A204.1 (cell line): ENCODE data around the gene NDUFAF8.

Experiments used
- FAIRE-seq: peaks from 2 replicates; lab custom pipeline; 2012; peaks lifted over from hg19 to GRCh38; lab: Jason Lieb, UNC

Gene NDUFAF8, protein sequence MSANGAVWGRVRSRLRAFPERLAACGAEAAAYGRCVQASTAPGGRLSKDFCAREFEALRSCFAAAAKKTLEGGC

GRCh38 chr17:81238815-81239713, at the start of gene NDUFAF8, which contains the start of gene TEPSIN:
Gene NDUFAF8 (plus strand): TSS chr17:81239318. CDS start chr17:81239364, 46 bp downstream.
Gene TEPSIN (minus strand): TSS chr17:81239055. CDS start chr17:81239033, 22 bp downstream.
- peak; percentile 99 for FAIRE-seq

GRCh38 chr17:81189670-81190530, 49.2 kb upstream of the NDUFAF8 start:
- FAIRE-seq = no peak

- no peak for FAIRE-seq
Measured at GRCh38 chr17:81190591-81190990, 48.5 kb upstream of the NDUFAF8 start.

DNA sequence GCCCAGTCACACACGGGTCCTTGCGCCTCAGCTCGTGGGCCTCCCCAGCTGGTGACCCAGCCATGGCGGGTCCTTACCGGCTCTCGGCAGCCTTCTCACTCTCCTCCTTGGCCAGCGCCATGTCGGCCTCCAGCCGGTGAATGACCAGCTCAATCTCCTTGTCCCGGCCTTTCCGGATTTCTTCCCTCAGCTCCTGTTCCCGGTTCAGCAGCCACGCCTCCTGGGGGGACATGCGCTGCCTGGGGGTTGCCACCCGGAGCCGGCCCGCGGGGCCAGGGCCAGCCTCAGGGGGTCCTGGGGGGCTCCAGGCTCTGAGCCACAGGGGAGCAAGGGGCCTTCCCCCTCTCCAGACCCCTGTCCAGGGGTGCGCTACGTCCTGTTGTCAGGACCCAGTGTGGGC, 48.0 kb upstream of the NDUFAF8 start:
- FAIRE-seq = no peak

GRCh38 chr17:81191646-81192045, 47.5 kb upstream of the NDUFAF8 start:
- no peak for FAIRE-seq

- no peak for FAIRE-seq
Measured at GRCh38 chr17:81192386-81193050, 46.6 kb upstream of the NDUFAF8 start.

DNA sequence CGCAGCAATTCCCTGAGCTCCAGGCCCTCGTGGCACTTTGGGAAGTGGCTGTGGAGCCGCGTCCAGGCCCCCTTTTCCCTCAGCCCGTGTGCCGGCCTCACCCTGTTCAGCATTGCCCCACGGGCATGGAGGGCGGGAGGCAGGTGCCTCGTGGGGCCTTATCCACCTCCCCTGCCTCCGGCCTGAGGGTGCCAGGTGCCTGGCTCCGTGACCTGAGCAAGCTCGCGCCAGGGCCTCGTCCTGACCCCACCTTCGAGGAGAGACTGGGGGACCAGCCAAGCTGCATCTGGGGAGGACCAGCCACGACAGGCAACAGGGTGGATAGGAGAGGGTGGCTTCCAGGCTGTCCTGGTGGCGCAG, 46.1 kb upstream of the NDUFAF8 start:
- FAIRE-seq = no peak

DNA sequence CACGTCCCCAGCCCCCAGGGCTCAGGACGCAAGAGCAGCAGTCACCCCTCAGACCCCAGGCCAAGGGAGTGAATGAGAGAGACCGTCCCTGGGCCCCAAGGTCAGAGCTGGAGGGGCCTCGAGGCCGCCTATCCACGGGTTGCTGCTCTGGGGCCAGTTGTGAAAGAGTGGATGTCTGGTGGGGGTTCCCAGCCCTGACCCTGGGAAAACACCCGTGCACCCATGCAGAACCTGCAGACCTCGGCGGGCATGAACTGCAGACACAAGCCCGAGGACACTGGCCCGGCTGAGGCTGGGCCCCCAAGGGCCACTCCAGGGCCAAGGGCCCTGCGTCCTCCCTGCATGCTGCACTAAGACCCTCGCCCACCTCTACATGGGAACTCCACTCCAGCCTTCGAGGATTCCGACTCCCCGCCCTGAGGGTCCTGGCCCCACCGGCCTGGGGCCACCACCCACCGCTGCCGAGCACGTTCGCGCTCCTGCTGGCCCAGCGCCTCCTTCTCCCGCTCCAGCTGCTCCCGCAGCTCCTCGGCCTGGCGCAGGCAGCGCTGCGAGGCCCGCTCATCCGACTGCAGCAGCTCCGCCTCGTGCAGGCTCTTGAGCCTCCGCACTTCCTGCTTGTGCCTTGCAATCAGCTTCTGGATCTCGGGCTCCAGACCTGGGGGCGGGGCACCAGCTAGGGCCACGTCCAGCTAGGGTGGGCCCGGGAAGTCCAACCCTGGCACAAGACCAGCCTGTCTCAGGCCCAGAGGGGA, 45.5 kb upstream of the NDUFAF8 start:
- FAIRE-seq = no peak

DNA sequence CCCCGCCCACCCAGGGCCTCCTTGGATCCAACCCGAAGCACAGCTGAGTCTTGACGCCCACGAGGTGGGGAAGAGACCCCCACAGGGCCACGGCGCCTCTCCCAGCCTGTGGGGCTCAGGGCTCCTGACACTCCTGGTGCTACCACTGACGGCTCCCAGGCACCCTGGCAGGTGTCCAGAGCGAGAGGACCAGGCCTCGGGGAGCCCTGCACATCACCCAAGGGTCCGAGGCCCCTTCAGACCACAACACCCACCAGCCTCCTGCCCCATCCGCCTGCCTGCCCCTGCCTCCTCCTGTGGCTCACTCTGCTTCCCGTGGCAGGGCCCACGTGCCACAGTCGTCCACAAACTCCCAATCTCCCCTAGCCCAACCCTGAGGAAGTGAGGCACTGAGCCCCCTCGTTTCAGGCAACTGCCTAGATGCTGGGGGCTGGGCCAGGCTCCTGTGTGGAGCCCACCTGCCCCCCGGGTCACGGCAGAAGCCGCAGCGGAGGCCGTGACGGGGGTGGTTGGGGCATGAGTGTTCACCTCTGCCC, 44.8 kb upstream of the NDUFAF8 start:
- FAIRE-seq = no peak

DNA sequence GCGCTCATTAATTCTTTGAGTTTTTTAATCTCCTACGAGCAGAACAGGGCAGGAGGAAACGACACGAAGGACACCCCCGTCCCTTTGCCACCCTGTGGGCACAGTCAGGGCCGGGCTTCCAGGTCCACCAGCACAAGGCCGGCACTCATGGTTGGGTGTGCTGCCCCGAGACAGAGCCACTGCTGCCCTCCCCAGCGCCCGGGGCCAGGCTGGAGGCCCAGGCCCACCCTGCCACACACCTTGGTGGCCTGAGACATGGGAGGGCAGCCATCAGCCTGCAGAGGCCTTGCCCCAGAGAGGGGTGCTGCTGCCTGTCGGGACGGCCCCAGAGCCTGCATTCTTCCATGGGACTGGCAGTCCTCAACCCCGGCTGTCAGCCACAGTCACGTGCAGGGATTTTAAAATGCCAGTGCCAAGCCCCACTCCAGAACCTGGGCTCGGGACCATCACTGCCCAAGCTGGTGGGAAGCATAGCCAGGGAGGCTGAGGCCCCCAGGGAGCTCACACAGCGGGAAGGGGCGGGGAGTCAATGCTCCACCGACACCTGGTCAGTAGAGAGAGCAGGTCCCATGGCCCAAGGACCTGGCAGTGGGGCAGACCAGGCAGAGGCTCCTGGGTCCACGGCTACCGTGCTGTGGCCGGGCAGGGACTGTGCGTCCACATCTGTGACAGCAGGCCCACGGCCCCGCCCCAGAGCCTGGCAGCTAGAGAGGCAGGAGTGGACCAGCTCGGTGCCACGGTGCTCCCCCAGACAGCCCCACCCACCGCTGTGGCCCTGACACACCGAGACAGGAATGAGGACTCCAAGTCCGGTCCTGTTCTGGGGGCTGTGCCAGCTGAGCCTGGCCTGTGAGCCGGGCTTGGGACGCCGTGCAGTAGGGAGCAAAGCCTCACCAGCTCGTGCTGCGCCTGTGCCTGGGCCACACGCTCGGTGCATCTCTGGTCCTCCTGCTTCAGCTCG, 43.9 kb upstream of the NDUFAF8 start:
- no peak for FAIRE-seq

GRCh38 chr17:81195941-81196495, 43.1 kb upstream of the NDUFAF8 start:
- FAIRE-seq = no peak

DNA sequence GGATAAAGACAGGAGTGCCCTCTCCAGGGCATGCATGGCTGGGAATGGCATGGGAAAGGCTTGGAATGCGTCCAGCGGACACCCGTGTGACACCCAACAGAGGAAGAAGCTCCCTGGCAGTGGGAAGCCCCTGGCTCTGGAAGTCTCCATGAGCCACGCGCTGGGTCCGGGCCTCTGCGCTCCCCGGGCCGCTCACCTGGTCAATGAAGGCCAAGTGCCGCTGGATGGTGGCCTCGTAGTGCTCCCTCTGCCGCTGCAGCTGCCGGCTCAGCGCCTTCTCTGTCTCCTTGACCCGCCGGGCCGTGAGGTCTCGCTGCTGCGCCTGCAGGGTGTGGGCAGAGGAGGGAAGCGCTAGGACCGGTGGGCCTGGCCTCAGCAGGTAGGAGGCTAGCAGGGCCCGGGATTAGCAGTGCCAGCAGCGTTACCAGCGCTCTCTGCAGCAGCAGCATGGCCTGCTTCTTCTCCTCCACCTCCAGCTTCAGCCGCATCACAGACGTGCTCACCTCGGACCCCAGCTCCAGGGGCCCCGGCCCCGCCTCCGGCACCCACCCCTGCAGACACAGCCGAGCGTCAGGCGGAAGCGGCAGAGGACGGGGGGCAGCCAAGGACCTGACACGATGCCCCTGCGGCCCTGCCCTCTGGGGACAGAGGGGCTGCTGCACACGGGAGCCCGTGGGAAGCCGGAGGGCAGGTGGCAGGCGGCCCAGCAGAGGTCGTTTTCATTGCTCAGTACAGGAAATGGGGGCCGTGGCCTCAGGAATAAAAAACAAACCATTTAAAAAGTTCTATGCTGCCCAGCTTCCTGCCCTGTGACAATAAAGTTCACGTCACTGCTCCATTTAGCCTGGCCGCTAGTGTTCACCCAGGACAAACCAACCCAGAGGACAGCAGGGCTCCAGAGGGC, 42.4 kb upstream of the NDUFAF8 start:
- FAIRE-seq = no peak

DNA sequence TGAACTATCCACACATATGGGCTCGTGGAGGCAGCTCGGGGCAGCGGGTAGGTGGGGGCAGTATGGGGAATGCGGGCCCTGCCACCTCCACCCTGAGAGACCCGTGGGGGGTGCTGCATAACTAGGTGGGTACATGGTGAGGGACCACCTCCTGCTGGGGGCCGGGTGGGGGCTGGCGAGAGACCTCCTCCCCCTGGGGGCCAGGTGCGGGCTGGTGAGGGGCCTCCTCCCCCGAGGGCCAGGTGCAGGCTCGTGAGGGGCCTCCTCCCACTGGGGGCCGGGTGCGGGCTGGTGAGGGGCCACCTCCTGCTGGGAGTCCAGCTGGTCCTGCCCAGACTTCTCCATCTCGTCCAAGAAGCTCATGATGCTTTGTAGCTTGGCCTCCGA, 41.7 kb upstream of the NDUFAF8 start:
- FAIRE-seq = no peak

GRCh38 chr17:81197831-81198490, 41.2 kb upstream of the NDUFAF8 start:
- no peak for FAIRE-seq

DNA sequence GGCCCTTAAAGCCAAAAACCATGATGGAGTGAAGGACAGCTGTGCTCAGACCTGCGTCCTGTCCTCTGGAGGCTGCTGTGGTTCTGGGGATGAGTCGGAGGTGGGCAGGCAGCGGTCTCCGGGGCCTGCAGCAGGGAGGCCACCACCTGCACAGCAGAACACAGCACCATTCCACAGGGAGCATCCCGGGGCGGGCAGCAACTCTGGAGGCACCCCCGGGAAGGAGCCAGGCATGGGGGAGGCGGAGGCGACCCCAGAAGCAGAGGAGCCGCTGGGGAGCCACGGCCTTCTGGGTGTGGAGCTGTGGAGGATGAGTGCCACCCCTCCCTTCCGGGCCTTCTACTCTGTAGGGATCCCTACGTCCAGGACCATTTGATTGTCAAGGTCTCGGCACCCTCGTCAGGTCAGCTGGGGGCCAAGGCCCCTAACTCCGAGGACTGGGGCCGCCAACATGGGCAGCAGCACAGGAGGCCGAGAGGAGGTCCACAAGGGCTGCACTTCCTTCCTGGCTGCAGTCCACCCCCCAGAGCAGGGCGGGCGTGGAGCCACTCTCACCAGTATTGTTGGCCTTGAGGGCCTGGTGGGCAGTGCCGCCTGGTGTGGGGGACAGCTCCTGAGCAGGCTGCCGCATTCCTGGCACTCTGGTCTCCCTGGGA, 40.2 kb upstream of the NDUFAF8 start:
- no peak for FAIRE-seq

DNA sequence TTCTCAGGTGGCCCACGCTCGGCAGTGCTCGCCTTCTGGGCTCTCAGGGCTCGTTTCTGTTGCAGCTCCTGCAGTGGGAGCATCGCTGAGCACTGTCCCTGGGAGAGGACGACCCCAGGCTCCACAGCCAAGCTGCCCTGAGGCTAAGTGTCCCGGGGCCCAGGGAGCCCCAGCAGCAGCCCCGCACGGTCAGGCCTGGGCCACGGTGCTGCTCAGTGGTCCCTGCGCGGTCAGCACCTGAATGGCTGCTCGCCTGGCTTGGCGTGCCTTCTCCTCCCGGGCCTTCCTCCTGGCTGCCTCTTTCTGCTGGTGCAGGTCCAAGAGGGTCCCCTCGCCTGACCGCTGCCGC, 39.7 kb upstream of the NDUFAF8 start:
- no peak for FAIRE-seq

- FAIRE-seq = no peak
Measured at GRCh38 chr17:81200201-81200600, 38.9 kb upstream of the NDUFAF8 start.
